GM12801 (cell line): Measurements from ENCODE around the gene DOK7.

Source experiments
- TF ChIP-seq, protein P1 (sequence below): IDR thresholded peaks from one replicate; pipeline ENCODE4 v1.5.1; 2011; ENCODE audit warnings: control low read depth; ENCODE audit not compliant: insufficient read length; ENCODE audit errors: extremely low read depth

DOK7 gene

DNA sequence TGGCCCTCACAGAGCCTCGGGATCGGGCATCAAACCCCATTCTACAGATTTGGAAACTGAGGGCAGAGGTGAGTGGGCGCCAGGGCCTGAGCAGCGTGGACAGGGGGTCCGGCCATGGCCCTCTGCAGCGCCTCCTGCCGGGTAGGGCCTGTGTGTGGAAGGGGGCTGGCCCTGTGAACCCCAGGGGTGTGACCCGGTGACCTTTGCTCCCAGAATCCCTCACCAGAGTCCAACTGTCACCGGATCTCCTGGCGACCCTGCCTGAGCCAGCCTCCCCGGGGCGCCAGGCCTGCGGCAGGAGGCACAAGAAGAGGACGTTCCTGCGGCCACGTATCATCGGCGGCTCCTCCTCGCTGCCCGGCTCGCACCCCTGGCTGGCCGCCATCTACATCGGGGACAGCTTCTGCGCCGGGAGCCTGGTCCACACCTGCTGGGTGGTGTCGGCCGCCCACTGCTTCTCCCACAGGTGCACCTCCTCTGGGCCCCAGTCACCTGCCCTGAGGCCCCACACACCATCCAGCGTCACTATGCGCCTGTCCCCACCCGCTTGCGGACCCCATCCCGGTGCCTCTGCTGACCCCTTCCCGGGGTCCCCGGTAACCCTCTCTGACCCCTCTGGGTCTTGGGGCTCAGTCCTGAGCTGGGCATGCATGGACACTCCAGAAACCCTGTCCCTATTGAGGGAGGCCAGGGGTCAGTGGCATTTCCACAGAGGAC, 17.1 kb upstream of the DOK7 start:
- TF ChIP-seq, protein P1, sequence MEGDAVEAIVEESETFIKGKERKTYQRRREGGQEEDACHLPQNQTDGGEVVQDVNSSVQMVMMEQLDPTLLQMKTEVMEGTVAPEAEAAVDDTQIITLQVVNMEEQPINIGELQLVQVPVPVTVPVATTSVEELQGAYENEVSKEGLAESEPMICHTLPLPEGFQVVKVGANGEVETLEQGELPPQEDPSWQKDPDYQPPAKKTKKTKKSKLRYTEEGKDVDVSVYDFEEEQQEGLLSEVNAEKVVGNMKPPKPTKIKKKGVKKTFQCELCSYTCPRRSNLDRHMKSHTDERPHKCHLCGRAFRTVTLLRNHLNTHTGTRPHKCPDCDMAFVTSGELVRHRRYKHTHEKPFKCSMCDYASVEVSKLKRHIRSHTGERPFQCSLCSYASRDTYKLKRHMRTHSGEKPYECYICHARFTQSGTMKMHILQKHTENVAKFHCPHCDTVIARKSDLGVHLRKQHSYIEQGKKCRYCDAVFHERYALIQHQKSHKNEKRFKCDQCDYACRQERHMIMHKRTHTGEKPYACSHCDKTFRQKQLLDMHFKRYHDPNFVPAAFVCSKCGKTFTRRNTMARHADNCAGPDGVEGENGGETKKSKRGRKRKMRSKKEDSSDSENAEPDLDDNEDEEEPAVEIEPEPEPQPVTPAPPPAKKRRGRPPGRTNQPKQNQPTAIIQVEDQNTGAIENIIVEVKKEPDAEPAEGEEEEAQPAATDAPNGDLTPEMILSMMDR, result no peak

DNA sequence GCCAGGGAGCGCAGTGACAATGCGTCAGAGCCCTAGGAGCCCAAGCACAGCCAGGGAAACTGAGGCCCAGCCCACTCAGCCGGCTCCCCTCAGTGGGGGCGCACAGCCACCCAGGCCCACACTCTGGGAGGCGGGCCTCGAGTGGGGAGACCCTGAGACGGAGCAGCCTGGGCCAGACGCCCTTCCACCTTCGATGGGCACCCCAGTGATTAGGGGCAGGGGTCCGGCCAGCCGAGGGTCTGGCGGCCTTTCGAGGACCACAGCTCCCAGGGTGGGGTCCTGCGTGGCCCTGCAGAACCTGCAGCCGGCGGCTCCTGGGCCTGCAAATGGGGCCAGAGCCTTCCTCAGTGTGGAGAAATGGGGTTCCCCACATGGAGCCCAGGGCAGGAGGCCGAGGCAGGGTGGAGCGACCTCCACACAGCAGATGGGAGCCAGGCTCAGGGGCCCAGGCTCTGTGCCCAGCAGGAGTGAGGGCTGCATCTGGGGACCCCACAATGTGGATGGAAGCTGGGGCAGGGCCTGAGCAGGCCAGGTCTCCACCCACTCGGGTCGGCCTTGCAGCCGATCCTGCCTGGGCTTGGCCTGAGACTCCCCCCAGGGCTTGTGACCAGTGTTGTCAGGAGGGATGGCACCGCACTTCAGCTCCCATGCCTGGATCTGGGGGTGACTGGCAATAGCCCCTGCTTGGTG, 16.3 kb upstream of the DOK7 start:
- TF ChIP-seq, protein P1, result no peak

DNA sequence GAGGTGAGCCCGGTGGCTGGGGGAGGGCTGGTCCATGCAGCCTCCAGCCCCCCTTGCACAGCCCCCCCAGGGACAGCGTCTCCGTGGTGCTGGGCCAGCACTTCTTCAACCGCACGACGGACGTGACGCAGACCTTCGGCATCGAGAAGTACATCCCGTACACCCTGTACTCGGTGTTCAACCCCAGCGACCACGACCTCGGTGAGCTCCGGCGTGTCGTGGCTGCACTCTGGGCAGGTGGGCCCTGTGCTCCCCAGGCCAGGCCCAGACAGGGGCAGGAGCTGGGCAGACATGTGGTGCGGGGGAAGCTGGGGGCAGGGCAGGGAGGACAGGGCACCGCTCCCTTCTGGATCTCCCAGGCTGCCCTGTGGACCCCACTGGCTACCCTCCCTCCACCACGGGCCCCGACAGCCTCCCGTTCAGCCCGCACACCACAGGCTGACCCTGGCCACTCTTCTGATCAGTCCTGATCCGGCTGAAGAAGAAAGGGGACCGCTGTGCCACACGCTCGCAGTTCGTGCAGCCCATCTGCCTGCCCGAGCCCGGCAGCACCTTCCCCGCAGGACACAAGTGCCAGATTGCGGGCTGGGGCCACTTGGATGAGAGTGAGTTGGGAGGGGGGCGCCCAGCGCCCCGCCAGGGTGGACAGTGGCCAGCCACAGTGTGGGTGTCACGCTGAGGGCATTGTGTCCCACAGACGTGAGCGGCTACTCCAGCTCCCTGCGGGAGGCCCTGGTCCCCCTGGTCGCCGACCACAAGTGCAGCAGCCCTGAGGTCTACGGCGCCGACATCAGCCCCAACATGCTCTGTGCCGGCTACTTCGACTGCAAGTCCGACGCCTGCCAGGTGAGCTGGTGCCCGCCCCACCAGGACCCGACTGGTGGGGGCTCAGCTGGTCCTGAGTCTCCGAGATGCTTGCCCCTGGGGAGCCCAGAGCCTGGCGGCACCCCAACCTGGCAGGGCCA, 15.4 kb upstream of the DOK7 start:
- TF ChIP-seq, protein P1, result no peak

DNA sequence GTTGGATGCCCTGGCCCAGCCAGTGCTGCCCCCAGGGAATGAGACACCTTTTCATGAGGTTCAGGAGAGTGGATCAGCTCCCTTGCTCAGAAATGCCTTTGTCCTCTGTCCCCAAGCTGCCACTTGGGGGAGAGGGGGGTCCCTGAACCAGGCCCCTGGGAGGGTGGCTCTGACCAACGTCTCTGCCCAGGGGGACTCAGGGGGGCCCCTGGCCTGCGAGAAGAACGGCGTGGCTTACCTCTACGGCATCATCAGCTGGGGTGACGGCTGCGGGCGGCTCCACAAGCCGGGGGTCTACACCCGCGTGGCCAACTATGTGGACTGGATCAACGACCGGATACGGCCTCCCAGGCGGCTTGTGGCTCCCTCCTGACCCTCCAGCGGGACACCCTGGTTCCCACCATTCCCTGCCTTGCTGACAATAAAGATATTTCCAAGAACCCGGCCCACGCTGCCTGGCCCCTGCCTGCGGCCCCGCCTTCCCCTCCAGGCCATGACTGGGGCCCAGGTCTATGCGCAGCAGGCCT, 14.0 kb upstream of the DOK7 start:
- TF ChIP-seq, protein P1, result no peak

DNA sequence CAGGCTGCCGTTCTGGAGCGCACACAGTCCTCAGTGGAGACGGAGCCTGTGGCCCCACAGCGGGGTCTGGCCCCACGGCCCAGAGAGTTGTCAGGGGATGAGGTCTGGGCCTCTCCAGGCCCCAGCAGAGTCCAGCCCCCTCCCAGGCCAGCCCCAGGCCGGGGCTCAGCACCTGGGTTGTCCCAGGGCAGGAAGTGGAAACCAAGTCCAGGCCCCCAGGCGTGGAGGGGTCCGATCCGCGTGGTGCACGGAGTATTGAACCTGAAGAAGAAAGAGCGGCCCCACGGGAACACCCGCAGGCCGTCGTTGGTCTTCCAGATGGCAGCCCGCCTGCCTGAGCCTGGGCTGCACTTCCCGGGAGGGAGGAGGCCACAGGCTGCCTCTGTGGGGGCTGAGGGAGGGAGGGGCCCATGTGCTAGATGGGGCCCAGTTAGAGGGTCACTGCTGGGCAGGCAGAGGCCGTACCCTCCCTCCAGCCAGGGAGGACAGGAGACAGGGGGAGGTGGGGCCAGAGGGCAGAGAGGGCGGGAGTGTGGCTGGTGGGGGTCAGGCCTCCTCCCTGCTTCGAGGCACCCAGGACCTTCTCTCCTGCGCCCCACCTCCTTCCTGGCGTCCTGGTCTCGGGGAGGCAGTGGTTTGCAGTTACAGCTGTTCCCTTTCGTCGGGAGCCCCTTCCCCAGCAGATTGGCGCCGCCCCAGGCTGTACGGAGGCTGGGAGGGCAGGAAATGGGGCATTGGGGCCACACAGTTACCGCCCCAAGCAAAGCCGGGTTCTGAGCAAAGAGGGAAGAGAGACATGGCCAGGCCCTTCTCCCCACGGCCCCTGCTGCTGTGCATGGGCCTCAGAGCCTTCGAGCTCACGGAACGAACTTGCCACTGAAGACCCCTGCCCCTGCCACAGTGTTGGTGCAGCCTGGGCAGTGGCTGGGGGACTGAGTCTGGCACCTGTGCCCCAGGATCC, 13.3 kb upstream of the DOK7 start:
- TF ChIP-seq, protein P1, result no peak

DNA sequence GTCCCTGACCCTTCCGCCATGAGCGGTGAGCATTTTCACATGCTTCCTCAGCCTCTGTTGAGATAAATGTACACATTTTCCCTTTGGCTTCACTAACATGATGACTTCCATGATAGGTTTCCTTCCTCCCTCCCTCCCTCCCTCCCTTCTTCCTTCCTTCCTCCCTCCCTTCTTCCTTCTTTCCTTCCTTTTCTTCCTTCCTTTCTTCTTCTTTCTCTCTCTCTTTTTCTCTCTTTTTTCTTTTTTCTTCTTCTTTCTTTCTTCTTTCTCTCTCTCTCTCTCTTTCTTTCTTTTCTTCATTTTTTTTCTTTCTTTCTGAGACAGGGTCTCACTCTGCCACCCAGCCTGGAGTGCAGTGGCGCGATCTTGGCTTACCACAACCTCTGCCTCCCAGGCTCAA, 12.5 kb upstream of the DOK7 start:
- TF ChIP-seq, protein P1, result no peak
